Measurements from ENCODE around the gene THSD7B. TPM values are rescaled to one million over a fixed set of nuclear protein-coding genes. Genes with fewer than 3 reads are reported as not detected.
"Not testable (repeated sequence)": the region's sequence is repeated elsewhere in the genome, so short reads cannot be mapped to it uniquely, and the experiment has no call there.

THSD7B gene
- total and polyA plus RNA-seq, 9 donors, result 0.10 to 0.82 (median 0.37) TPM; not detected in 1

DNA sequence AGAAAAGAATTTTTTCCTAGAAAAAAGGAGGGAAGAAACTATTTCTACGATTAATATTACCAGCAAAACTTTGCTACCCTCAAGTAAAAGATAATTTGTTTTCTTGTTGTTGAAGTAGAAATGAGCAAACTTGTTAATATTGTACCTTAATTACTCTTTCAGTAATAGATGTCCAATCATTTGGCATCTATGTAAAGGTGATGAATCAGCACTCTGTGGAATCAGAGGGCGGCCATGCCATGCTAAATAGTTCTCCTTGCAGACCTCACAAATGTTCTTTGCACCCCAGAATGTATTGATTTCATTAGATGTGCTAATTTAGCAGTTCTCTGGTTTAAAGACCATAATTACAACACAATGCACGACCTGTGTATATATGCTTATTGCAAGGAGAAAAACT, 29.1 kb upstream of the THSD7B start:
- intact Hi-C loops (cut with DNase I), result no loop called here
- no peaks in the 10 kb centered on the region for H3K27me3 ChIP-seq
- no peak overlapping the region for H3K27ac ChIP-seq
- H3K4me3 ChIP-seq, result no peak overlapping the region
- no peak for TF ChIP-seq EP300 (IDR thresholded peaks at IDR 0.05)
- TF ChIP-seq CTCF (IDR thresholded peaks at IDR 0.05), result no peak
- TF ChIP-seq POLR2A (IDR thresholded peaks at IDR 0.05), result no peak
- no peaks in the 10 kb centered on the region for H3K36me3 ChIP-seq
- no peaks in the 10 kb centered on the region for H3K4me1 ChIP-seq (ENCODE audit: insufficient read depth)
- H3K9me3 ChIP-seq, result no peaks in the 10 kb centered on the region
- 76 to 87% (median 79%) methylated on average over 3 of the region's 3 CpGs for WGBS, 3 donors
- DNase-seq, result no peak

GRCh38 chr2:136738044-136738443, 27.3 kb upstream of the THSD7B start:
- H3K27ac ChIP-seq, result no peak overlapping the region
- no peak overlapping the region for H3K4me3 ChIP-seq
- WGBS, 3 donors, result 62 to 91% (median 84%) methylated on average over 2 of the region's 2 CpGs
- TF ChIP-seq POLR2A (IDR thresholded peaks at IDR 0.05) (no peak), EP300 (IDR thresholded peaks at IDR 0.05) (no peak), CTCF (IDR thresholded peaks at IDR 0.05) (no peak)
- DNase-seq, result no peak
- no peaks in the 10 kb centered on the region for H3K4me1 ChIP-seq (ENCODE audit: insufficient read depth)
- H3K9me3 ChIP-seq, result no peaks in the 10 kb centered on the region
- intact Hi-C loops (cut with DNase I), result no loop called here
- H3K36me3 ChIP-seq, result no peaks in the 10 kb centered on the region
- H3K27me3 ChIP-seq, result no peaks in the 10 kb centered on the region

GRCh38 chr2:136741471-136741870, 23.9 kb upstream of the THSD7B start:
- Histone ChIP-seq H3K9me3 (no peaks in the 10 kb centered on the region), H3K4me1 (ENCODE audit: insufficient read depth) (no peaks in the 10 kb centered on the region), H3K27ac (no peak overlapping the region), H3K27me3 (no peaks in the 10 kb centered on the region), H3K36me3 (no peaks in the 10 kb centered on the region), H3K4me3 (no peak overlapping the region)
- 6 to 12% (median 8%) methylated on average over 2 of the region's 2 CpGs for WGBS, 3 donors
- no peak for TF ChIP-seq CTCF (IDR thresholded peaks at IDR 0.05)
- TF ChIP-seq POLR2A (IDR thresholded peaks at IDR 0.05), result no peak
- TF ChIP-seq EP300 (IDR thresholded peaks at IDR 0.05), result no peak
- intact Hi-C loops (cut with DNase I), result no loop called here
- DNase-seq, result no peak

- Histone ChIP-seq H3K4me1 (ENCODE audit: insufficient read depth) (no peaks in the 10 kb centered on the region), H3K27ac (no peak overlapping the region), H3K4me3 (no peak overlapping the region), H3K9me3 (no peaks in the 10 kb centered on the region), H3K27me3 (no peaks in the 10 kb centered on the region), H3K36me3 (no peaks in the 10 kb centered on the region)
- DNase-seq, result no peak
- intact Hi-C loops (cut with DNase I), result no loop called here
- WGBS, 3 donors, result 68 to 90% (median 83%) methylated on average over 2 of the region's 2 CpGs
- TF ChIP-seq EP300 (IDR thresholded peaks at IDR 0.05) (no peak), CTCF (IDR thresholded peaks at IDR 0.05) (no peak), POLR2A (IDR thresholded peaks at IDR 0.05) (no peak)
Observed at GRCh38 chr2:136750065-136750464, 15.3 kb upstream of the THSD7B start.

GRCh38 chr2:136751406-136751805, 13.9 kb upstream of the THSD7B start:
- intact Hi-C loops (cut with DNase I), result no loop called here

GRCh38 chr2:136758504-136758903, 6.8 kb upstream of the THSD7B start:
- 90 to 95% (median 92%) methylated on average over 18 to 22 of the region's 22 CpGs for WGBS, 3 donors
- H3K4me3 ChIP-seq; H3K4me1 ChIP-seq (ENCODE audit: insufficient read depth); DNase-seq; H3K27ac ChIP-seq; H3K27me3 ChIP-seq; H3K36me3 ChIP-seq; intact Hi-C loops (cut with DNase I); H3K9me3 ChIP-seq: not testable (repeated sequence)

More at GRCh38 chr2:136751406-136751805, 13.9 kb upstream of the THSD7B start:
- H3K27me3 ChIP-seq, result no peaks in the 10 kb centered on the region
- H3K36me3 ChIP-seq, result no peaks in the 10 kb centered on the region
- TF ChIP-seq EP300 (IDR thresholded peaks at IDR 0.05) (no peak), CTCF (IDR thresholded peaks at IDR 0.05) (no peak), POLR2A (IDR thresholded peaks at IDR 0.05) (no peak)
- H3K4me3 ChIP-seq, result no peak overlapping the region
- H3K9me3 ChIP-seq, result no peaks in the 10 kb centered on the region
- H3K27ac ChIP-seq, result no peak overlapping the region
- DNase-seq, result no peak
- WGBS, 3 donors, result 59 to 63% (median 63%) methylated on average over 2 of the region's 2 CpGs
- no peaks in the 10 kb centered on the region for H3K4me1 ChIP-seq (ENCODE audit: insufficient read depth)
